ENCODE measurements around the gene IL37.

GRCh38 chr2:112967023-112967422 is 56.1 kb downstream of the IL37 start:
- TF ChIP-seq, protein P1, sequence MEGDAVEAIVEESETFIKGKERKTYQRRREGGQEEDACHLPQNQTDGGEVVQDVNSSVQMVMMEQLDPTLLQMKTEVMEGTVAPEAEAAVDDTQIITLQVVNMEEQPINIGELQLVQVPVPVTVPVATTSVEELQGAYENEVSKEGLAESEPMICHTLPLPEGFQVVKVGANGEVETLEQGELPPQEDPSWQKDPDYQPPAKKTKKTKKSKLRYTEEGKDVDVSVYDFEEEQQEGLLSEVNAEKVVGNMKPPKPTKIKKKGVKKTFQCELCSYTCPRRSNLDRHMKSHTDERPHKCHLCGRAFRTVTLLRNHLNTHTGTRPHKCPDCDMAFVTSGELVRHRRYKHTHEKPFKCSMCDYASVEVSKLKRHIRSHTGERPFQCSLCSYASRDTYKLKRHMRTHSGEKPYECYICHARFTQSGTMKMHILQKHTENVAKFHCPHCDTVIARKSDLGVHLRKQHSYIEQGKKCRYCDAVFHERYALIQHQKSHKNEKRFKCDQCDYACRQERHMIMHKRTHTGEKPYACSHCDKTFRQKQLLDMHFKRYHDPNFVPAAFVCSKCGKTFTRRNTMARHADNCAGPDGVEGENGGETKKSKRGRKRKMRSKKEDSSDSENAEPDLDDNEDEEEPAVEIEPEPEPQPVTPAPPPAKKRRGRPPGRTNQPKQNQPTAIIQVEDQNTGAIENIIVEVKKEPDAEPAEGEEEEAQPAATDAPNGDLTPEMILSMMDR (IDR thresholded peaks at IDR 0.05): no peak
- no peak for TF ChIP-seq JUNB (IDR thresholded peaks at IDR 0.05)
- no peak for TF ChIP-seq ZFP36 (IDR thresholded peaks at IDR 0.05; ENCODE audit: borderline replicate concordance, partially characterized antibody)
- TF ChIP-seq CEBPB (IDR thresholded peaks at IDR 0.05): no peak
- TF ChIP-seq, protein P2, sequence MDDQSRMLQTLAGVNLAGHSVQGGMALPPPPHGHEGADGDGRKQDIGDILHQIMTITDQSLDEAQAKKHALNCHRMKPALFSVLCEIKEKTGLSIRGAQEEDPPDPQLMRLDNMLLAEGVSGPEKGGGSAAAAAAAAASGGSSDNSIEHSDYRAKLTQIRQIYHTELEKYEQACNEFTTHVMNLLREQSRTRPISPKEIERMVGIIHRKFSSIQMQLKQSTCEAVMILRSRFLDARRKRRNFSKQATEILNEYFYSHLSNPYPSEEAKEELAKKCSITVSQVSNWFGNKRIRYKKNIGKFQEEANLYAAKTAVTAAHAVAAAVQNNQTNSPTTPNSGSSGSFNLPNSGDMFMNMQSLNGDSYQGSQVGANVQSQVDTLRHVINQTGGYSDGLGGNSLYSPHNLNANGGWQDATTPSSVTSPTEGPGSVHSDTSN (IDR thresholded peaks at IDR 0.05): no peak
- no peak for TF ChIP-seq NFE2L2 (conservative IDR thresholded peaks at IDR 0.05; ENCODE audit: low read length)
- no peak for TF ChIP-seq RARB (CRISPR knock-in tag; IDR thresholded peaks at IDR 0.05)
- no peak for TF ChIP-seq RFX5 (IDR thresholded peaks at IDR 0.05)
- no peak for TF ChIP-seq POLR2A (IDR thresholded peaks at IDR 0.05; ENCODE audit: low read length)
- TF ChIP-seq MAX (IDR thresholded peaks at IDR 0.05): no peak
- TF ChIP-seq SREBF2 (IDR thresholded peaks at IDR 0.05): no peak
- no peak for TF ChIP-seq PHF8 (IDR thresholded peaks at IDR 0.05; ENCODE audit: borderline replicate concordance, low read depth)
- TF ChIP-seq ESRRA (IDR thresholded peaks at IDR 0.05; ENCODE audit: borderline replicate concordance, low read length): no peak
- no peak for TF ChIP-seq EP300 (IDR thresholded peaks at IDR 0.05)
